Measurements from ENCODE around the gene DAPL1.

- no peak for TF ChIP-seq EGR1 (IDR thresholded peaks at IDR 0.05)
- TF ChIP-seq TCF12 (IDR thresholded peaks at IDR 0.05; ENCODE audit: low read depth): no peak
- TF ChIP-seq, protein P1, sequence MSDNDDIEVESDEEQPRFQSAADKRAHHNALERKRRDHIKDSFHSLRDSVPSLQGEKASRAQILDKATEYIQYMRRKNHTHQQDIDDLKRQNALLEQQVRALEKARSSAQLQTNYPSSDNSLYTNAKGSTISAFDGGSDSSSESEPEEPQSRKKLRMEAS (IDR thresholded peaks at IDR 0.05): no peak
These were observed 31.8 kb downstream of the DAPL1 start for GRCh38 chr2:158826965-158827364.

Measured in Ishikawa (cell line).